Thyroid gland (tissue), 4 donors: ENCODE results near the gene MBD2. TPM values are rescaled to one million over a fixed set of nuclear protein-coding genes. Genes with fewer than 3 reads are reported as not detected.
A peak's percentile ranks its signal among the peaks of the same experiment; 100 is the strongest.

Source experiments
- DNase-seq, 2 donors: peaks; one replicate each; pipeline ENCODE4 v3.0.0-alpha.2; 2019
- H3K27ac ChIP-seq, 3 donors: fragments of 200-600 bp; sonication (generic); 1 replicate in 2 of 3; 2 replicates in 1 of 3; pipeline ENCODE4 v1.5.1; 2016 to 2019; ENCODE audit warnings: mild to moderate bottlenecking in 1 of 3, moderate library complexity in 1 of 3
- H3K27me3 ChIP-seq: fragments of 200-600 bp; sonication (generic); one replicate; pipeline ENCODE4 v1.5.1; 2019
- H3K36me3 ChIP-seq, 2 donors: fragments of 200-600 bp; sonication (generic); one replicate each; pipeline ENCODE4 v1.5.1; 2016 to 2019
- H3K4me1 ChIP-seq, 2 donors: fragments of 200-600 bp; sonication (generic); one replicate each; pipeline ENCODE4 v1.5.1; 2017 to 2019
- H3K4me3 ChIP-seq, 3 donors: fragments of 200-600 bp; sonication (generic); replicated peaks in 1 of 3; 1 replicate in 2 of 3; 2 replicates in 1 of 3; pipeline ENCODE4 v1.5.1; 2016; ENCODE audit warnings: mild to moderate bottlenecking in 1 of 3
- H3K9me3 ChIP-seq: fragments of 200-600 bp; sonication (generic); one replicate; pipeline ENCODE4 v1.5.1; 2017
- CTCF ChIP-seq, 6 experiments: fragments of 200-600 bp in 3 of 6; fragments of 450-650 bp in 3 of 6; sonication (generic) in 3 of 6; IDR thresholded peaks; one replicate each; pipeline ENCODE4 v1.5.1; 2016 to 2019; ENCODE audit warnings: antibody characterized with exemption in 6 of 6, mild to moderate bottlenecking in 2 of 6, inconsistent platforms in 1 of 6, moderate library complexity in 1 of 6
- POLR2A ChIP-seq, 2 donors: fragments of 450-650 bp; IDR thresholded peaks; one replicate each; pipeline ENCODE4 v1.6.1; 2017; ENCODE audit warnings: antibody characterized with exemption in 2 of 2, mild to moderate bottlenecking in 2 of 2, moderate library complexity in 1 of 2
- WGBS, 2 donors: methylation state at CpG; one replicate each; pipeline ENCODE4 v1.1.5; 2017; 5-methylcytosine and 5-hydroxymethylcytosine counted together
- intact Hi-C: fragments of 100-400 bp; cut with DNase I; formaldehyde crosslinking; loops from one replicate; pipeline ENCODE4 v1.15.1; 2023
- total RNA-seq, 4 donors: library from RNA; depleted of rRNA; stranded (reverse); fragments of >200 nt; gene quantifications; one replicate each; pipeline ENCODE4 v1.2.3, GENCODE V29; 2016

The MBD2 gene
- total RNA-seq, 4 donors from 2014 or later: 81.4 to 96.3 (median 88.8) TPM

GRCh38 chr18:54255141-54255540, 30.7 kb upstream of the MBD2 start:
- 34 to 36% methylated on average over 1 of the region's 1 CpG for WGBS, 2 donors

GRCh38 chr18:54254265-54254758, 29.8 kb upstream of the MBD2 start:
- no peaks in the 10 kb centered on the region for H3K36me3 ChIP-seq
- peaks cover 61 to 79% of the 10 kb centered on the region in 2 donors for H3K4me1 ChIP-seq
- peak overlapping the region; percentile 92 to 98 (median 93) for H3K27ac ChIP-seq
- no peaks in the 10 kb centered on the region for H3K9me3 ChIP-seq
- no peak overlapping the region for H3K4me3 ChIP-seq
- no peaks in the 10 kb centered on the region for H3K27me3 ChIP-seq
- 20 to 32% methylated on average over 10 of the region's 10 CpGs for WGBS, 2 donors
- TF ChIP-seq CTCF (IDR thresholded peaks at IDR 0.05) (no peak), POLR2A (IDR thresholded peaks at IDR 0.05) (peak in 1 of 2 donors; percentile 61)
- DNase-seq: peak; percentile 66 to 72
- intact Hi-C loops: no loop called here

More at GRCh38 chr18:54255141-54255540, 30.7 kb upstream of the MBD2 start:
- intact Hi-C loops: no loop called here
- Histone ChIP-seq H3K27ac (peak overlapping the region; percentile 92 to 98 (median 93)), H3K36me3 (no peaks in the 10 kb centered on the region), H3K4me3 (no peak overlapping the region), H3K9me3 (no peaks in the 10 kb centered on the region), H3K27me3 (no peaks in the 10 kb centered on the region), H3K4me1 (peaks cover 61 to 80% of the 10 kb centered on the region in 2 donors)
- TF ChIP-seq CTCF (IDR thresholded peaks at IDR 0.05): no peak
- TF ChIP-seq POLR2A (IDR thresholded peaks at IDR 0.05): peak in 1 of 2 donors; percentile 40
- peak; percentile 54 to 55 for DNase-seq

- Histone ChIP-seq H3K27ac (peak overlapping the region; percentile 62 to 98 (median 93)), H3K36me3 (no peaks in the 10 kb centered on the region), H3K4me1 (peaks cover 57 to 68% of the 10 kb centered on the region in 2 donors), H3K9me3 (no peaks in the 10 kb centered on the region), H3K27me3 (no peaks in the 10 kb centered on the region), H3K4me3 (no peak overlapping the region)
- WGBS, 2 donors: 27 to 42% methylated on average over 4 of the region's 4 CpGs
- intact Hi-C loops: no loop called here
- peak; percentile 31 to 36 for DNase-seq
- TF ChIP-seq POLR2A (IDR thresholded peaks at IDR 0.05): no peak
- no peak for TF ChIP-seq CTCF (IDR thresholded peaks at IDR 0.05)
These were observed 27.3 kb upstream of the MBD2 start for GRCh38 chr18:54251606-54252390.

- no peaks in the 10 kb centered on the region for H3K36me3 ChIP-seq
- no peaks in the 10 kb centered on the region for H3K27me3 ChIP-seq
- peak overlapping the region; percentile 62 to 98 (median 93) for H3K27ac ChIP-seq
- H3K4me1 ChIP-seq: peaks cover 50 to 62% of the 10 kb centered on the region in 2 donors
- DNase-seq: no peak
- 71 to 86% methylated on average over 2 of the region's 2 CpGs for WGBS, 2 donors
- no peak overlapping the region for H3K4me3 ChIP-seq
- no peaks in the 10 kb centered on the region for H3K9me3 ChIP-seq
- intact Hi-C loops: no loop called here
- no peak for TF ChIP-seq POLR2A (IDR thresholded peaks at IDR 0.05)
- TF ChIP-seq CTCF (IDR thresholded peaks at IDR 0.05): no peak
These were observed 26.4 kb upstream of the MBD2 start for GRCh38 chr18:54250846-54251261.
